ENCODE data around the gene MEI4. TPM values are rescaled to one million over a fixed set of nuclear protein-coding genes. Genes with fewer than 3 reads are reported as not detected.
"Not testable (repeated sequence)": the region's sequence is repeated elsewhere in the genome, so short reads cannot be mapped to it uniquely, and the experiment has no call there.

MEI4 gene
- total RNA-seq, 2 donors from 2014 or later = not detected

GRCh38 chr6:77815531-77815930 lies 162.7 kb downstream of the MEI4 start:
- no peaks in the 10 kb centered on the region for H3K4me1 Mint-ChIP-seq
- no peaks in the 10 kb centered on the region for H3K36me3 Mint-ChIP-seq (ENCODE audit: low read depth)
- no peak overlapping the region for H3K4me3 Mint-ChIP-seq
- ATAC-seq (replicated peaks) = no peak
- H3K27me3 Mint-ChIP-seq = no peaks in the 10 kb centered on the region
- H3K9me3 Mint-ChIP-seq = no peaks in the 10 kb centered on the region
- H3K27ac Mint-ChIP-seq = no peak overlapping the region

DNA sequence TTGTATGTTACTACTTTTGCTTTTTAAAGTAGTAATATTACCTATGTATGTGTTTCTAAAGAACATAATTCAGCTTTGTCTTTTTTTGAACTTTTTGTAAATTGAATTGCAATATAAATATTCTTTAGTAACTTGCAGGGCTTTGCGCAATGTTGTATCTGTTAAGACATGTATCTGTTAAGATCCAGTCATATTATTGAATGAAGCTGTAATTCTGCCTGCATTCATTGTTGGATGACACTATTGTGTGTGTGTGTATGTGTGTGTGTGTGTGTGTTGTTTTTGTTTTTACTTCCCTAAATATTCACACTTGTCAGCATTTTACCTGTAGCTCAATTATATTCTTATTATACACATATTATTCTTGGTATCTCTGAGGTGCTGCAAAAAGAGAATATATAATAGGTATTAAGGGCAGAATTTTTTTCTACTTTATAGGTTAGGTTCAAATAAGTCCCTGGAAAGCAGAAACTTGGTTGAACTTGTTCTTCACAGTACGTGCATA lies 164.0 kb downstream of the MEI4 start:
- Mint-ChIP-seq H3K9me3 (no peaks in the 10 kb centered on the region), H3K4me1 (no peaks in the 10 kb centered on the region), H3K4me3 (no peak overlapping the region), H3K27ac (no peak overlapping the region), H3K36me3 (ENCODE audit: low read depth) (no peaks in the 10 kb centered on the region), H3K27me3 (no peaks in the 10 kb centered on the region)
- no peak for ATAC-seq (replicated peaks)

- no peak overlapping the region for H3K4me3 Mint-ChIP-seq
- H3K27me3 Mint-ChIP-seq = no peaks in the 10 kb centered on the region
- H3K36me3 Mint-ChIP-seq (ENCODE audit: low read depth) = no peaks in the 10 kb centered on the region
- no peak for ATAC-seq (replicated peaks)
- no peaks in the 10 kb centered on the region for H3K4me1 Mint-ChIP-seq
- H3K9me3 Mint-ChIP-seq = peaks cover 4% of the 10 kb centered on the region
- H3K27ac Mint-ChIP-seq = no peak overlapping the region
These were observed 169.4 kb downstream of the MEI4 start for GRCh38 chr6:77822265-77822664.

- no peak for ATAC-seq (replicated peaks)
- Mint-ChIP-seq H3K27ac (no peak overlapping the region), H3K36me3 (ENCODE audit: low read depth) (no peaks in the 10 kb centered on the region), H3K4me1 (no peaks in the 10 kb centered on the region), H3K27me3 (no peaks in the 10 kb centered on the region), H3K9me3 (peaks cover 4% of the 10 kb centered on the region), H3K4me3 (no peak overlapping the region)
These were observed 172.4 kb downstream of the MEI4 start for GRCh38 chr6:77825204-77825603.

DNA sequence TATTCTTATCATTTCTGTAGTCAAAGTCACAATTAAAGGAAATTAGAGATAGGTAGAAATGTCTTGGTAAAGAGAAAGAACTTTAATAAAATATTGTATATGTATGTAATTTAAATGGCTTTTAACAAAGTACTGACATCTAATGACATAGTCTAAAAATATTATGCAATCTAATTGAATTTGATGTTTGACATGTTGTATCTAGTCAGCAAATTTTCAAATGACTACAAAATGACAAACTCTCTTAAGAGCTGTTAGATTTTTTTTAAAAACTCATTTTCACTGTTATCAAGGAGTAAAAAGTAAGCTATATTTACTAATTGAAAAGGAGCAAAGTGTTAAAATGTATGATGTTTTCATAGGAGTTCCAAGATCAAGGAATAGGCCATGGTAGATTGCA lies 176.9 kb downstream of the MEI4 start:
- Mint-ChIP-seq H3K9me3 (peaks cover 4% of the 10 kb centered on the region), H3K27ac (no peak overlapping the region), H3K4me1 (no peaks in the 10 kb centered on the region), H3K4me3 (no peak overlapping the region), H3K36me3 (ENCODE audit: low read depth) (no peaks in the 10 kb centered on the region), H3K27me3 (no peaks in the 10 kb centered on the region)
- ATAC-seq (replicated peaks) = no peak

GRCh38 chr6:77833749-77834148 lies 180.9 kb downstream of the MEI4 start:
- not testable (repeated sequence) for H3K4me3 Mint-ChIP-seq; H3K4me1 Mint-ChIP-seq; H3K27ac Mint-ChIP-seq; H3K36me3 Mint-ChIP-seq (ENCODE audit: low read depth); H3K9me3 Mint-ChIP-seq; ATAC-seq (replicated peaks); H3K27me3 Mint-ChIP-seq

- H3K4me1 Mint-ChIP-seq = no peaks in the 10 kb centered on the region
- no peak overlapping the region for H3K27ac Mint-ChIP-seq
- H3K27me3 Mint-ChIP-seq = no peaks in the 10 kb centered on the region
- no peaks in the 10 kb centered on the region for H3K9me3 Mint-ChIP-seq
- H3K36me3 Mint-ChIP-seq (ENCODE audit: low read depth) = no peaks in the 10 kb centered on the region
- no peak overlapping the region for H3K4me3 Mint-ChIP-seq
- no peak for ATAC-seq (replicated peaks)
These were observed 181.8 kb downstream of the MEI4 start for GRCh38 chr6:77834591-77834996.

DNA sequence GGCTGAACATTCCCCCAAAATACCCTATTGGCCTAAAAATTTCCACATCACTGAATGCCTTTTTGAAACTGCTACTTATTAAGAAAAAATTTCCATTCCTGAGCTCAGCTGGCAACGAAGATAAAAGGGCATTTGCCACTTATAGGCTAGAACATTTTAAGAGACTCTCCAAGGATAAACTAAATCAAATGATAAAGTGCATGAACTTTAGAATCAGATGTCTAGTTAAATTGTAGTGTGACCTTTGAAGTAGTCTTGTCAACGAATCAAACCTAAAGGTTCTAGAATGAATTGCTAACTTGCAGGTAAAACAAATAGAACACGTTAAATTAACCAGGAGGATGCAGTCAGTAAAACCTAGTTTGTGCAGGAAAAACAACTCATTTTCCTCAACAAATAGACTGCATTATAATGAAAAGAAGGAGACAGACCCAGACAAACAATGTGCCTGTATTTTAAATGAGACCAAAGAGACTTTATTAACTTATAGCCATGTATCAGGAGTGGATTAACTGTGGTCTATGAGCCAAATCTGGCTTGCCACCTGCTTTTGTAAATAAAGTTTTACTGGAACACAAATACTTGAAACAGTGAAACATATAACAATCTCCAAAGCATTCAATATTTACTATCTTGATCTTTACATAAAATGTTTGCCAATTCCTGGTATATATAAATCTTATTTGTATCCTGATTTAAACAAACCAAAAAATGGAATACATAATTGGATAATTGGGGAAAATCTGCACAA lies 184.4 kb downstream of the MEI4 start:
- no peak overlapping the region for H3K4me3 Mint-ChIP-seq
- no peaks in the 10 kb centered on the region for H3K27me3 Mint-ChIP-seq
- H3K36me3 Mint-ChIP-seq (ENCODE audit: low read depth) = no peaks in the 10 kb centered on the region
- H3K9me3 Mint-ChIP-seq = no peaks in the 10 kb centered on the region
- ATAC-seq (replicated peaks) = no peak
- H3K27ac Mint-ChIP-seq = no peak overlapping the region
- no peaks in the 10 kb centered on the region for H3K4me1 Mint-ChIP-seq

- Mint-ChIP-seq H3K9me3 (no peaks in the 10 kb centered on the region), H3K36me3 (ENCODE audit: low read depth) (no peaks in the 10 kb centered on the region), H3K4me3 (no peak overlapping the region), H3K27ac (no peak overlapping the region), H3K4me1 (no peaks in the 10 kb centered on the region), H3K27me3 (no peaks in the 10 kb centered on the region)
- no peak for ATAC-seq (replicated peaks)
These were observed 186.5 kb downstream of the MEI4 start for GRCh38 chr6:77839292-77839691.

- H3K9me3 Mint-ChIP-seq = no peaks in the 10 kb centered on the region
- no peak overlapping the region for H3K4me3 Mint-ChIP-seq
- H3K27ac Mint-ChIP-seq = no peak overlapping the region
- H3K4me1 Mint-ChIP-seq = no peaks in the 10 kb centered on the region
- no peaks in the 10 kb centered on the region for H3K27me3 Mint-ChIP-seq
- H3K36me3 Mint-ChIP-seq (ENCODE audit: low read depth) = no peaks in the 10 kb centered on the region
- no peak for ATAC-seq (replicated peaks)
These were observed 192.0 kb downstream of the MEI4 start for GRCh38 chr6:77844822-77845221.

DNA sequence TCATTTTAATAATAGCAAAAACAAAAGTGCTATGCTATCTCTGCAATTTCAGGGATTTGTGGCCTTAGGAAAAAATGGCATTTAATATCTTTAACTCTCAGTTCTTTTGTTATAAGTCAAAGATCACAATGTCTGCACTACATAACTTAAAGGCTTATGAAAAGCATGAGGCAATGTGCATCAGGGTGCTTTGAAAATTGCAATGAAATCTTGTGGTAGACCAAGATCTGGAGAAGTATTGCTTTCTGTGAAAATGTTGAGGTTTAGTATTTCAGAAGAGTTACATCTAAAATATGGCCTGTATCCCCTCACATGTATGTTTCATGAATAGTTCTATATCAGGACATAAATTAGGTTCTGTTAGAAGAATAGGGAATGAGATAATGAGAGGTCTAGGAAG lies 200.6 kb downstream of the MEI4 start:
- ATAC-seq (replicated peaks) = no peak
- no peak overlapping the region for H3K27ac Mint-ChIP-seq
- no peaks in the 10 kb centered on the region for H3K36me3 Mint-ChIP-seq (ENCODE audit: low read depth)

DNA sequence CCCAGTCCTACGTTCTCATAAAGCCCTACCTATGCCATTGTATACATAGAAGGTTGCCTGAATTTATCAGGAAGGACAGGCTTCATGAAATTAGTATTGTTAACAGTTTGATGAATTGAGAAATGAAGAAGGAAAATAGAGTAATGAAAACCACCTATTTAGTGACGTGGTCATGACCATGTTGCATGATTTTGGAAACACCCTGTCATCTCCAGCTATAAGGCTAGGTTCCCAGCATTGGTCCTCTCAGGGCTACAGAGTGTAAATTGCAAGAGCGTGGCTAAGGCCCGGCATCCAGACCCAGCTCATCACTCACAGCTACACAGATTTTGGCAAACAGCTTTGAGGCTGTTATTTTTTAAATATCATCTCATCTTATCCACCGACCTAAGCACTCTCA lies 203.6 kb downstream of the MEI4 start:
- Mint-ChIP-seq H3K36me3 (ENCODE audit: low read depth) (no peaks in the 10 kb centered on the region), H3K9me3 (no peaks in the 10 kb centered on the region), H3K27me3 (no peaks in the 10 kb centered on the region), H3K27ac (no peak overlapping the region), H3K4me1 (no peaks in the 10 kb centered on the region), H3K4me3 (no peak overlapping the region)
- no peak for ATAC-seq (replicated peaks)

More for the DNA sequence above, 200.6 kb downstream of the MEI4 start:
- Mint-ChIP-seq H3K4me1 (no peaks in the 10 kb centered on the region), H3K27me3 (no peaks in the 10 kb centered on the region), H3K9me3 (no peaks in the 10 kb centered on the region), H3K4me3 (no peak overlapping the region)

DNA sequence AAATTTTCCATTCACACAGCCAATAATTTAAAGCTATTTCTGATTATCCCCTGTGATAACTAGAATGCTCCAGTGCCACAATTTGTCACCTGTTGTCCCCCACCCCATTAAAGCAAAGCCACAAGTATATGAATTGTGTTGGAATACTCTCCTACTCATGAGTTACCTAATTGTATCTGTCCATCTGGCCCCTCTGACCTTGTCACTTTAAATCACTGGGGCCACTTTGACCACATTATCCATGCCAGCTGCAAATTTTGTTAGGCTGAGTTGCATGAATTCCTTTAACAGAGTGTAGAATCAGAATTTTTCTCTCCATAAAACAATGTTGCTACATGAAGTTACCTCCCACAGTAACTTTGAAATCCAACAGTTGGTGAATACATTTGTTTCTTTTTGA lies 204.6 kb downstream of the MEI4 start:
- ATAC-seq (replicated peaks) = no peak
- no peaks in the 10 kb centered on the region for H3K4me1 Mint-ChIP-seq
- peaks cover 3% of the 10 kb centered on the region for H3K9me3 Mint-ChIP-seq
- no peaks in the 10 kb centered on the region for H3K27me3 Mint-ChIP-seq
- H3K27ac Mint-ChIP-seq = no peak overlapping the region
- no peak overlapping the region for H3K4me3 Mint-ChIP-seq
- H3K36me3 Mint-ChIP-seq (ENCODE audit: low read depth) = no peaks in the 10 kb centered on the region

DNA sequence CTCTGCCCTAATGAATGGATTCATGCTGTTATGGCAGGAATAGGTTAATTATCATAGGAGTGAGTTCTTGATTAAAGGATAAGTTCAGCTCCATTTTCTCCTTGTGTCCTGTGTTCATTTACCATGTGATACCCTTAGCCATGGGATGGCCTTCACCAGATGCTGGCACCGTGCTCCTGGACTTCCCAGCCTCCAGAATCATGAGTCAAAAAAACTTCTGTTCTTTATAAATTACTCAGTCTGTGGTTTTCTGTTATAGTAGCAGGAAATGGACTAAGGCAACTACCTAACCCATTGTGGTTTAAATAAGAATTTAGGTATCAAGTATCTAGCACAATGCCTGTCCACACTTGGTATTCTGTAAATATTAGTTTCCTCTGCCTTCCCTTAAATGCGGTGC lies 223.5 kb downstream of the MEI4 start:
- H3K4me1 Mint-ChIP-seq = no peaks in the 10 kb centered on the region
- no peak overlapping the region for H3K27ac Mint-ChIP-seq
- H3K9me3 Mint-ChIP-seq = peaks cover 5% of the 10 kb centered on the region
- H3K27me3 Mint-ChIP-seq = no peaks in the 10 kb centered on the region
- ATAC-seq (replicated peaks) = no peak
- H3K36me3 Mint-ChIP-seq (ENCODE audit: low read depth) = no peaks in the 10 kb centered on the region
- H3K4me3 Mint-ChIP-seq = no peak overlapping the region

DNA sequence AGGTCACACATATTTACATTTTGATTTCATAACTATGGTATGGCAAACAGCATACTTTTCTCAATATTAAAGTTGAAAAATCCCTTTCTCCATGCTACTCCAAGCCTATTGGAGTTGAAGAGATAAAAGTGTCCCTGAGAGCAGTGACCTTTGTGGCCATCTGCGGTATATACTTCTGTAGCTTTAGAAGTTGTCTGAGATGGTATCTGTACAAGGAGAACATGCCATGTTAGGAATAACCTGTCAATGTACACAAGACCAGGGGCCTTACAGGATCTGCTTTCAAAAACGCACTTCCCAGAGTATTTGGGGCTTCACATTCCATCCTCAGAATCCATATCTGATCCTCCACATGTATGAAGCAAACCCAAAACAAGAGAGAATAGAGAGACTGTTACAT lies 226.7 kb downstream of the MEI4 start:
- H3K27ac Mint-ChIP-seq = no peak overlapping the region
- ATAC-seq (replicated peaks) = no peak
- H3K27me3 Mint-ChIP-seq = no peaks in the 10 kb centered on the region
- H3K4me1 Mint-ChIP-seq = no peaks in the 10 kb centered on the region
- H3K36me3 Mint-ChIP-seq (ENCODE audit: low read depth) = no peaks in the 10 kb centered on the region
- peaks cover 9% of the 10 kb centered on the region for H3K9me3 Mint-ChIP-seq
- no peak overlapping the region for H3K4me3 Mint-ChIP-seq

GRCh38 chr6:77880501-77880900 lies 227.7 kb downstream of the MEI4 start:
- Mint-ChIP-seq H3K4me3 (no peak overlapping the region), H3K9me3 (peaks cover 4% of the 10 kb centered on the region), H3K27me3 (no peaks in the 10 kb centered on the region), H3K36me3 (ENCODE audit: low read depth) (no peaks in the 10 kb centered on the region), H3K4me1 (no peaks in the 10 kb centered on the region), H3K27ac (no peak overlapping the region)
- ATAC-seq (replicated peaks) = no peak
